GM12801 (cell line): Measurements from ENCODE around the gene PACS1.

Experiments
- TF ChIP-seq, protein P1 (sequence below): IDR thresholded peaks from one replicate; pipeline ENCODE4 v1.5.1; 2011; ENCODE audit warnings: control low read depth; ENCODE audit not compliant: insufficient read length; ENCODE audit errors: extremely low read depth

Gene PACS1

DNA sequence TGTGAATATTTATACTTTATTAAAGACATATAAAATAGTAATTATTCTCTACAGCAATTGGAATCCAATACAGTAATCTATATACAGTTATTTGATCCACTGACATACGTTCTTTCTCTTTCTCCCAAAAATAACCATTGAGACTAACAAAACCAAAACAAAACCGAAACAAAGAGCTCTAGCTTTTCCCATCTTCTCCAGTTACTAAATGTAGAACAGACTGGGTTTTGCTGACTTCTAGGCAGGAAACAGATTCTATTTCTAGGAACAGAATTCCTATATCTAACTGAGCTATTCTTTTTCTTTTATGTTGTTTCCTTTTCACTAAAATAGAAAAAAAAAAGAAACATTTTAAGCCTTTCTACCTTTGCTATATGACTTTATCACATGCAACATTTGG, 80.1 kb downstream of the PACS1 start:
- TF ChIP-seq, protein P1, sequence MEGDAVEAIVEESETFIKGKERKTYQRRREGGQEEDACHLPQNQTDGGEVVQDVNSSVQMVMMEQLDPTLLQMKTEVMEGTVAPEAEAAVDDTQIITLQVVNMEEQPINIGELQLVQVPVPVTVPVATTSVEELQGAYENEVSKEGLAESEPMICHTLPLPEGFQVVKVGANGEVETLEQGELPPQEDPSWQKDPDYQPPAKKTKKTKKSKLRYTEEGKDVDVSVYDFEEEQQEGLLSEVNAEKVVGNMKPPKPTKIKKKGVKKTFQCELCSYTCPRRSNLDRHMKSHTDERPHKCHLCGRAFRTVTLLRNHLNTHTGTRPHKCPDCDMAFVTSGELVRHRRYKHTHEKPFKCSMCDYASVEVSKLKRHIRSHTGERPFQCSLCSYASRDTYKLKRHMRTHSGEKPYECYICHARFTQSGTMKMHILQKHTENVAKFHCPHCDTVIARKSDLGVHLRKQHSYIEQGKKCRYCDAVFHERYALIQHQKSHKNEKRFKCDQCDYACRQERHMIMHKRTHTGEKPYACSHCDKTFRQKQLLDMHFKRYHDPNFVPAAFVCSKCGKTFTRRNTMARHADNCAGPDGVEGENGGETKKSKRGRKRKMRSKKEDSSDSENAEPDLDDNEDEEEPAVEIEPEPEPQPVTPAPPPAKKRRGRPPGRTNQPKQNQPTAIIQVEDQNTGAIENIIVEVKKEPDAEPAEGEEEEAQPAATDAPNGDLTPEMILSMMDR: no peak

DNA sequence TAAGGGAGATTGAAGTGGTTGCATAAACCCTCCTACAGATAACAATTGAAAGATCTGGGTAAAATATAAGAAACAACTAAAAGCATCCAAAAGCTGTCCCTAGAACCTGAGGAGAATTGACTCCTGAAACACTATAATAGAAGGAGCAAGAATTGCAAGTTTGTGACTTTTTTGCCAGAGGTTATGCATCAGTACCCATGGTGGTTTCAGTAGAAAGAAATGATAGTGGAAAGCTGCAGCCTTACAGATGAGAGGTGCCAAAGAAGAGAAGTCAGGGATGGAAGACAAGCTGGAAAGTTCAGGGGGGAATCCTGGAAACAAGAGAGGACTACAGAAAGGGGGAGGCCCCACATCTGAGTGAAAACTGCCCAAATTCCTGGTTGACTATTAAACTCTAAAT, 80.7 kb downstream of the PACS1 start:
- TF ChIP-seq, protein P1: no peak

DNA sequence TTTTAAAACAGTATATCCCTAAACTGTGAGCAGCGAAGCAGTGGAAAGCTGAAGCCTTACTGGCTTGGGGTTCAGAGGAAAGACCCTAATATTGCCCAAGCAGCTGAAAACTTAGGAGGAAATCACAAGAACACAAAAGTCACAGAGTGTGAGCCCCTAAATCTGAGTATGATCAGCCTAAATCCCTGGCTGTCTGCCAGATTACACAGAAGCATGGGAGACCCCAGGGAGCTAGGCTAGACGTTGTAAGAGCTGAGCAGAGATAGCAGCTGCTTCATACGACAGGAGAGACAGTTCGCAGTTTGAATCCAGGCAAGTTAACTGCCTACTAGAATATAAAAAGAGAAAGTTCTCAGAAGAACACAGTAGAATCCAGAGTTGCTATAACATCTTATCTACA, 81.2 kb downstream of the PACS1 start:
- TF ChIP-seq, protein P1: no peak

DNA sequence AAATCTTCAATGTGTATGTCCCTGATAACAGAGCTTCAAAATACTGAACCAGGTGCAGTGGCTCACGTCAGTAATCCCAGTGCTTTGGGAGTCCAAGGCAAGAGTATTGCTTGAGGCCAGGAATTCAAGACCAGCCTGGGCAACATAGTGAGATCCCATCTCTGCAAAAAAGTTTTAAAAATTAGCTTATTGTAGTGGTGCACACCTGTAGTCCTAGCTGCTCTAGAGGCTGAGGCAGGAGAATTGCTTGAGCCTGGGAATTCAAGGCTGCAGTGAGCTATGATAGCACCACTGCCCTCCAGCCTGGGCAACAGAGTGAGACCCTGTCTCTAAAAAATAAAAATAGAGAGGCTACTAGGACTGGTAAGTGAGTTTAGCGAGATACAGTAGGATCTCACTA, 84.0 kb downstream of the PACS1 start:
- TF ChIP-seq, protein P1: no peak

DNA sequence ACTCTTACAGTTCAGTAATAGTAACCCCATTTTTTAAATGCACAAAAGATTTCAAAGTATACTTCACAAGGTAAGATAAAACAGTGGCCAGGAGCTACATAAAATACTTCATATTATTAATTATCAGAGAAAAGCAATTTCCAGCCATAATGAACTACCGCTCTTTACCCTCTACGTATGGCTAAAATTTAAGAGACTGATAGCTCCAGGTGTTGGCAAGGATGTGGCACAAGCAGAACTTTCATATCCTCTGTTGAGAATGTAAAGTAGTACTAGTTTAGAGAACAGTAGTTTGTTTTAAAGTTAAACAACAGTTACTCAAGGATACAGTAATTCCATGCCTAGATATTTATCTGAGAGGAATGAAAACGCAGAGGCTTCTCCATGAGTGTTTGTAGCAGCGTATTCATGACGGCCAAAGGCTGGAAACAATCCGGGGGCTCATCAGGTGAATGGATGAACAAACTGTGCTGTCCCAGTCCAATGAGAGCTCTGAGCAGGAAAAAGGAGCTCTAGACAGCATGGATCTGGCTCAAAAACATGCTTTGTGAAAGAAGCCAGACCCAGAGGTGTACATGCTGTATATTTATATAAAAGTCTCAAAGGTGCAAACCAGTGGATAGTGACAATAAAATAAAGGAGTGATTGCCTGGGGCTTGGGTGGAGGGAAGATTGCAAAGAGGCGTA, 85.5 kb downstream of the PACS1 start:
- TF ChIP-seq, protein P1: no peak

DNA sequence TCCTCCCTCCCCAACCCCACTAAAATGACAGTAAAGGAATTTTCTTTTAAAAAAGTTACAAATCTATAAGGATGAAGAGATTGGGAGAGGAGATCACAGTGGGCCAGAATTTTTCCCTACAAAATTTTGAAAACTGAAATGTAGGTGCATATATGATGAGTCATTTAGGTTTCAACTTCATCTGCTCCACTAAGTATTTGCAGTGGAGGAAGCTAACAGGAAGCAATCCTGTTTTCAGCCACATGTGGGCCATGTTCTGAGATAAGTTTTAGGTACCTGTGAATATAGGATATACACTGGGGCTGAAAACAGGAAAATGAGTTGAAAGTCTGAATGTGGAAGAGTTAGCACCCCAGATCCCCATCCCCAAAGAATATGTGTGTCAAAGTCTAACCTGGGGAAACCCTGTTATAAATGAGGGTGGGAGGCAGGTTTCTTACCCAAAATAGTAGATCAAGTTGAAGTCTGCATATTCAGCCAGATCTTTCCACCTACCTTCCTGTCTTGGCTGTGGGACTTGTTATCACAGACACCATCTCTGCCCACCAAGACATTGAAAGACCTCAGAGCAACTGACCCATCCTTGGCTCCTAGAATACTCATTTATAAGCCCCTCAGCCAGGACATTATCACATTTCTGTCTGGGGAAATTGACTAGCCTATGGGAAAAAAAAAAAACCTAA, 87.3 kb downstream of the PACS1 start:
- TF ChIP-seq, protein P1: no peak

DNA sequence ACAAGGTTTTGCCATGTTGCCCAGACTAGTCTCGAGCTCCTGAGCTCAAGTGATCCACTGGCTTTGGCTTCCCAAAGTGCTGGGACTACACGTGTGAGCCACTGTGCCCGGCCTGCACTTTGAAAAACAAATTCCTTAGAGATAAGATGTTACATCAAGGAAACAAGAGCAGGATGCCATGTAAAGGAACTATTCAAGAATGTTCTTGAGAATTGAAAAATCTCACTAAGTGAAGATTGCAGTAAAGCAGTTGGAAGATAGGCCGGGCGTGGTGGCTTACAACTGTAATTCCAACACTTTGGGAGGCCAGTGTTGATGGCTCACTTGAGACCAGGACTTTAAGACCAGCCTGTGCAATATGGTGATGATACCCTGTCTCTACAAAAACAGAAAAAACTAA, 88.1 kb downstream of the PACS1 start:
- TF ChIP-seq, protein P1: no peak
